Measurements from ENCODE around the gene SLC1A5. TPM values are rescaled to one million over a fixed set of nuclear protein-coding genes. Genes with fewer than 3 reads are reported as not detected.
A peak's percentile ranks its signal among the peaks of the same experiment; 100 is the strongest.
"Not testable (repeated sequence)": the region's sequence is repeated elsewhere in the genome, so short reads cannot be mapped to it uniquely, and the experiment has no call there.

Gene SLC1A5
- total RNA-seq, 3 donors from 2014 or later: 349 to 439 (median 369) TPM

DNA sequence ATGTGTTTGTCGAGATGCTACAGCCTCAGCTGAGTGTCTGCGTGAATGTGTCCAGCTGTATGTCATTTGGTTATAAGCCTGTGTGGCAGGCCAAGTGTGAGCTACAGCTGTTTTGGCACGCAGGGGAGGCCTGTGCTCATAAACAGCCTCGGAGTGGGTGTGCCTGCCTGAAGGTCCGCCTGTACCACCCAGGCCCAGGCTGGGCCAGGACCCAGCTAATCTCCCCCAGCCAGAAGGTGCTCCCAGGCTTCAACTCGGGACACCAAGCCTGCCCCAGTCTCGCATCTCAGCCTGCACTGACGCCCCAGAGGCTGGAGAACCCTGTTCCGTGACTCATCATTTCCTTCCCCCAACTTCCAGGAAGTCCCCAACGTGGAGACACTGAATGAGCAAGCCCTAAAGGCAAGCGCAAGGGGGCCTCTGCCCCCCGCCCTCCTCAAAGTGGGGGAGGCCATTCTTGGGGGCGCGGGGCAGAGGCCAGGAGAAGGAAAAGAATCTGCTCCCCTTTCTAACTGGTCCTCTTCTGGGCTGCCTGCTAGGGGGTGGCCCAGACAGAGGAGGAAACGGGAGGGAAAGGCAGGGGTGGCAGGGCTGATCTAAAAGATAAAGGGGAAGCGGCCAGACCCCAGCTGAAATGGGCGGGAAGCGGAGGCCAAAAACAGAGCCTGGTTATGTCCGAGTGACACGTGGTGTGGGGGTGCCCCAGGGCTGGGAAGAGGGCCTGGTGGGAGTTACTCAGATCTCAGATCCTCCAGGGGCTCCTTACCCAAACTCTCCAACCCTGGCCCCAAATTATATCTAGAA, 2.0 kb downstream of the SLC1A5 start:
- peak overlapping the region; percentile 98 for H3K4me3 Mint-ChIP-seq
- H3K4me1 Mint-ChIP-seq (ENCODE audit: low read depth): peaks cover 46% of the 10 kb centered on the region
- DNase-seq: peak; percentile 83
- peak; percentile 67 to 68 for ATAC-seq
- peaks cover 50% of the 10 kb centered on the region for H3K36me3 Mint-ChIP-seq (ENCODE audit: insufficient read depth)
- no peaks in the 10 kb centered on the region for H3K27me3 Mint-ChIP-seq (ENCODE audit: low read depth)
- no peaks in the 10 kb centered on the region for H3K9me3 Mint-ChIP-seq

DNA sequence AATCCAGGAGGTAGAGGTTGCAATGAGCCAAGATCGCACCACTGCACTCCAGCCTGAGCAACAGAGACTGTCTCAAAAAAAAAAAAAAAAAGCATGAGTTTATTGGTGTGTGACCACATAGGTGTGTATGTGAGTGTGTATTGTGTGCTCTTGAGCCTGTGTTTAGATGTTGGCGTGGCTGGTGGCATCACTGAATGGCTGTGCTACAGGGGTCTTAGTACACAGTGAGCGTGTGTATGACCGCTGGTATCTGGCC, 2.5 kb downstream of the SLC1A5 start:
- no peaks in the 10 kb centered on the region for H3K9me3 Mint-ChIP-seq
- peaks cover 51% of the 10 kb centered on the region for H3K36me3 Mint-ChIP-seq (ENCODE audit: insufficient read depth)
- no peaks in the 10 kb centered on the region for H3K27me3 Mint-ChIP-seq (ENCODE audit: low read depth)
- peaks cover 44% of the 10 kb centered on the region for H3K4me1 Mint-ChIP-seq (ENCODE audit: low read depth)
- H3K4me3 Mint-ChIP-seq: peak overlapping the region; percentile 98
- ATAC-seq: no peak
- DNase-seq: no peak

DNA sequence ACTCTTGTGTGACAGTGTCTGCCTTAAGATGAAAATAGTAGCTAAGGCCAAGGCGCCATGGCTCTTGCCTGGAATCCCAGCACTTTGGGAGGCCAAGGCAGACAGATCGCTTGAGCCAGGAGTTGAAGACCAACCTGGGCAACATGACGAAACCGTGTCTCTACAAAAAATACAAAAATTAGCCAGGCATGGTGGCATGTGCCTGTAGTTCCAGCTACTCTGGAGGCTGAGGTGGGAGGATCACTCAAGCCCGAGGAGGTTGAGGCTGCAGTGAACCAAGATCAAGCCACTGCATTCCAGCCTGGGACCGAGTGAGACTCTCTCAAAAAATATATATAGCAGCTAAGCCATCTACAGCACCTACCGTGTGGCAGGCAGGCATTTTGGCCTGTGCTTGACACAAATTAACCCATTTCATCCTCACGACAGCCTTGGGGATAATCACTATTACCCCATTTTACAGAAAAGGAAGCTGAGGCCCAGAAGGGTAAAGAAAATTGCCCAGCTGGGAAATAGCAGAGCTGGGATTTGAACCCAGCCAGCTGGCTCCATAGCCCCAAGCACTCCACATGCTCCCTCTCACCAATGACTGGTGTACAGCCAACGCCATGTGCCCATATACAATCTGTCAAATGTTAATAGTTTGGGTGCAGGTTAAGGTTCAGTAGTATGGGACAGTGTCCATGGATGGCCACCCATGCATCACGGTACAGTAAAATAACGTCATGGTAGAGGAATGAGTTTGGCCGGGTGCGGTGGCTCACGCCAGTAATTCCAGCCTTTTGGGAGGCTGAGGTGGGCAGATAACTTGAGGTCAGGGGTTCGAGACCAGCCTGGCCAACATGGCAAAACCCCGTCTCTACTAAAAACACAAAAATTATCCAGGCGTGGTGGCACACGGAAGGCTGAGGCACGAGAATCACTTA, 3.1 kb downstream of the SLC1A5 start:
- no peaks in the 10 kb centered on the region for H3K9me3 Mint-ChIP-seq
- DNase-seq: no peak
- peaks cover 51% of the 10 kb centered on the region for H3K36me3 Mint-ChIP-seq (ENCODE audit: insufficient read depth)
- H3K4me3 Mint-ChIP-seq: peak overlapping the region; percentile 98
- no peak for ATAC-seq
- H3K4me1 Mint-ChIP-seq (ENCODE audit: low read depth): peaks cover 44% of the 10 kb centered on the region
- H3K27me3 Mint-ChIP-seq (ENCODE audit: low read depth): no peaks in the 10 kb centered on the region

DNA sequence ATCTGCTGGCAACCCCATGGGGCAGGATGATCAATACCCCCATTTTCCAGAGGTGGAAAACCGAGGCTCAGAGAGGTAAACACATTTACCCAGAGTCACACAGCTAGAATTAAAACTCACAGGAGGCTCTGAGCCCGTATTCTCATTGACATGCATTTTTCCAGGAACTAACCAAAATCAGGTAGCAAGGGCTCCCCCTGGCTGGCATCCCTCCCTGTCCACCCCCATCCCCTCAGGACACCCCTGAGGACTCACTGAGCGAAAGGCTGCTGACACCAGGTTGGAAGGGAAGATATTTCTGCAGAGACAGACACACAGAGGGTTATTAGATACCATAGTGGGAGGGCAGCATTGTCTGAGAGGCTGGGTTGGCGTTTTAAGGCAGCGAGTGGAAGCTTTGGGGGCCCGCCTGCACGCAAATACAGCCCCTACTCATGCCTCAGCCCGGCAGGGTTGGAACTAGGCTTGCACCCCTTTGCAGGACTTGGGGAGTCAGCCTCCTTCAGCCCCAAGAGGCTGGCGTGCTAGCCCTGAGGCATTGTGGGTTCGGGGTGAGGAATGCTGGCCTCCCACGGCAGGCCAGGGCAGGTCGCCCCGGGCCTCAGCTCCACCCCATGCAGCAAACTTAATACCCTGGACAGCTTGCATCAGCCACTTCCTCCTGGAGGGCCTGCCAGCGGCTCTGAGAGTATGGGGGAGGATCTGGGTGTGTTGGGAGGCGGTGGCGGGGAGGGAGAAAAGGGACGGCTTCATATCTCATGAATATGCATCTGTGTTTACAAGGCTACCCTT, 3.9 kb downstream of the SLC1A5 start:
- Mint-ChIP-seq H3K27me3 (ENCODE audit: low read depth) (no peaks in the 10 kb centered on the region), H3K4me1 (ENCODE audit: low read depth) (peaks cover 40% of the 10 kb centered on the region), H3K4me3 (peak overlapping the region; percentile 98), H3K9me3 (no peaks in the 10 kb centered on the region), H3K36me3 (ENCODE audit: insufficient read depth) (peaks cover 52% of the 10 kb centered on the region)
- DNase-seq: peak; percentile 53
- peak; percentile 6 to 15 for ATAC-seq

DNA sequence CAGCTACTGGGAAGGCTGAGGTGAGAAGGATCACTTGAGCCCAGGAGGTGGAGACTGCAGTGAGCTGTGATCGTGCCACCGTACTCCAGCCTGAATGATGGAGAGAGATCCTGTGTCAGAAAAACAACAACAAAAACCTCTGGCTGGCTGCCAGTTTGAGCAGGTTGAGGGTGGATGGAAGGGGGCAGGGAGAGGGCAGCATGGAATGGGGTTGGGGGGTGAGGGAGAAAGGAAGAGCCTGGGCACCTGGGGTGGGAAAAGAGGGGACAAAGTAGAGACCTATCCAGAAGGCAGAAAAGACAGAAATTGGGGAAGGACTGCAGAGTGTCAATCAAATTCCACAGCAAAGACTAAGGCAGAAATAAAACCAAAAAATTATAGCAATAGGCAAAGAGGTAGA, 4.7 kb downstream of the SLC1A5 start:
- peaks cover 33% of the 10 kb centered on the region for H3K4me1 Mint-ChIP-seq (ENCODE audit: low read depth)
- no peak for ATAC-seq
- no peaks in the 10 kb centered on the region for H3K9me3 Mint-ChIP-seq
- DNase-seq: no peak
- no peaks in the 10 kb centered on the region for H3K27me3 Mint-ChIP-seq (ENCODE audit: low read depth)
- H3K4me3 Mint-ChIP-seq: peak overlapping the region; percentile 98
- peaks cover 56% of the 10 kb centered on the region for H3K36me3 Mint-ChIP-seq (ENCODE audit: insufficient read depth)

DNA sequence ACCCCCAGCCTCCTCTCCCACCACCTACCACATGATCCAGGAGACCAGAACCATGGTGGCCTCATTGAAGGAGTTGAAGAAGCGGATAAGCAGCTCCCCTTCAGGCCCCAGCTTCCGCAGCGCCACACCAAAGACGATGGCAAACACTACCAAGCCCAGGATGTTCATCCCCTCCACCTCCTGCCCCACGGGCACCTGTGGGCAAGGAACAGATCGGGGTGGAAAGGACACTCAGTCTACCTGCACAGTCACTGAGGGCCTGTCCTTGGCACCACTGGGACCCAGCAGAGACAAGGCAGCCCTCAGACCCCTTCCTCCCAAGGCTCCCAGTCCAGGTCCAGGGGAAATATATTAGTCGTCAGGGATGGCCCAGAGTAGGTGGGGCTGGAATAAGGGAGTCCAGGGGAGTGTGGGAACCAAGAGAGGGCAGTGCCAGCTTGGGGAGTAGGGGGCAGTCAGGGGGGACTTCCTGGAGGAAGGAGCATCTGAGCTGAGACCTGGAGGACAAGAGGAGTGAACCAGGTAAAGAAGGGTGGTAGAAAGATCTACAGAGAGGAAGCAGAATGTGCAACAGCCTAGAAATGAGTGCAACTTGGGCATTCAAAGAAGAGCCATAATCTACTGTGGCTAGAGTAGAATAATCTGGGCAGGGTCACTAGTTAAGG, 5.9 kb downstream of the SLC1A5 start:
- peak overlapping the region; percentile 98 for H3K4me3 Mint-ChIP-seq
- peaks cover 61% of the 10 kb centered on the region for H3K36me3 Mint-ChIP-seq (ENCODE audit: insufficient read depth)
- DNase-seq (no peak), ATAC-seq (no peak)
- H3K4me1 Mint-ChIP-seq (ENCODE audit: low read depth): peaks cover 33% of the 10 kb centered on the region
- H3K9me3 Mint-ChIP-seq: no peaks in the 10 kb centered on the region
- no peaks in the 10 kb centered on the region for H3K27me3 Mint-ChIP-seq (ENCODE audit: low read depth)

DNA sequence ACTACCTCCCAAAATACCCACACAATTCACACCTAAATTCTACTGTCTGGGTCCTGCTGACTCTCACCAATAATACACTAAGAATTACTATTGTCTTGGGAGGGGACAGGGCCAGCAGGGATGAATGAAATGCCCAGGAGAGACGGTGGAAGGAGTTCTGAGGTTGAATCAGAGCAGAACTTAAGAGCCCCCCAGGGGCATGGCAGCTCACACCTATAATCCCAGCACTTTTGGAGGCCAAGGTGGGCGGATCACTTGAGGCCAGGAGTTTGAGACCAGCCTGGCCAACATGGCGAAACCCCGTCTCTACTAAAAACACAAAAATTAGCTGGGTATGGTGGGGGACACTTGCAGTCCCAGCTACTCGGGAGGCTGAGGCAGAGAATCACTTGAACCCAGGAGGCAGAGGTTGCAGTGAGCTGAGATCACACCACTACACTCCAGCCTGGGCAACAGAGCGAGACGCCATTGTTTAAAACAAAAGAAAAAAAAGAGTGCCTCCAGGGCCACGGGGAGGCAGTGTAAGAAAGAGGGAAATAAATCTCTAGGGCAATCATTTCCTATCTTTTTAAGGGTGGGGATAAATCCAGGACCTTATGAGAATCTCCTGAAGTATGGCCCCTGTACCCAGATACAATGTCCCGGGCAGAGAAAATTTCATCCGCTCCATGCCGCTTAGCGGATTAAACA, 10.3 kb downstream of the SLC1A5 start:
- not testable (repeated sequence) for ATAC-seq; H3K4me3 Mint-ChIP-seq; DNase-seq; H3K9me3 Mint-ChIP-seq; H3K27me3 Mint-ChIP-seq (ENCODE audit: low read depth); H3K4me1 Mint-ChIP-seq (ENCODE audit: low read depth)
- H3K36me3 Mint-ChIP-seq (ENCODE audit: insufficient read depth): peaks cover 43% of the 10 kb centered on the region

DNA sequence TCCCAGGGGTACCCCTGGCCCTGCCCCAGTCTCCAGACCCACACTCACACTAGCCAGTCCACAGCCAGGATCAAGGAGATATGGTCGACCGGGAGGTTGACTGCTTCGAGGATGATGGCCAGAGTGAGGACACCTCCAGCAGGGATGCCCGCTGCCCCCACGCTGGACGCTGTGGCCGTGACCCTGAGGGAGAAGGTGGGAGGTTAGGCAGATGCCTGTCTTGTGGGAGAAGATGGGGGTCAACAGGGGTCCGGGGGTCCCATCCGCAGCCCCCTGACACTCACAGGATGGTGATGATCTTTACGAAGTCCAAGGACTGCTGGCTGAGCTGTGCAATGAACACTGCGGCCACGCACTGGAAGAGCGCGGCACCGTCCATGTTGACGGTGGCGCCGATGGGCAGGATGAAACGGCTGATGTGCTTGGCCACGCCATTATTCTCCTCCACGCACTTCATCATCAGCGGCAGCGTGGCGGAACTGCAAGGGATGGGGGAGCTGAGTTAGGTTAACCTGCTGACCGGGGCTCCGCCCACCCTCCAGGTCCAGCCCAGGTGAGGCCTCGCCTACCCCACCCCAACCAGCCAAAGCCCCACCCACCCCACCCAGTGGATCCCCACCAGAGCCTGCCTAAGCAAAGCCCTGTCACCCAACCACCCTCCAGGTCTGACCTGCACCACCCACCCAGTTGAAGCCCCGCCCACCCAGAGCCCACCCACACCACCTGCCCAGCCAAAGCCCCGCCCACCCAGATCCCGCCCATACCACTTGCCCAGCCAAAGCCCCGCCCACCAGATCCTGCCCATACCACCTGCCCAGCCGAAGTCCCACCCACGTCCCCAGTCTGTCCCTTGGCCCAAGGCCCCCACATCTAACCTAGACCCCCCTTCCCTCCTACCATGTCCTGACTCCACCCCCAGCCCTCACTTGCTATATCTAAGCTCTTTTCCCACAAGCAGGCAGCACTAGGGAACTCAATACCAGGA, 11.2 kb downstream of the SLC1A5 start:
- DNase-seq (no peak), ATAC-seq (no peak)
- no peaks in the 10 kb centered on the region for H3K27me3 Mint-ChIP-seq (ENCODE audit: low read depth)
- H3K9me3 Mint-ChIP-seq: no peaks in the 10 kb centered on the region
- H3K4me1 Mint-ChIP-seq (ENCODE audit: low read depth): peaks cover 3% of the 10 kb centered on the region
- no peak overlapping the region for H3K4me3 Mint-ChIP-seq
- H3K36me3 Mint-ChIP-seq (ENCODE audit: insufficient read depth): peaks cover 34% of the 10 kb centered on the region

DNA sequence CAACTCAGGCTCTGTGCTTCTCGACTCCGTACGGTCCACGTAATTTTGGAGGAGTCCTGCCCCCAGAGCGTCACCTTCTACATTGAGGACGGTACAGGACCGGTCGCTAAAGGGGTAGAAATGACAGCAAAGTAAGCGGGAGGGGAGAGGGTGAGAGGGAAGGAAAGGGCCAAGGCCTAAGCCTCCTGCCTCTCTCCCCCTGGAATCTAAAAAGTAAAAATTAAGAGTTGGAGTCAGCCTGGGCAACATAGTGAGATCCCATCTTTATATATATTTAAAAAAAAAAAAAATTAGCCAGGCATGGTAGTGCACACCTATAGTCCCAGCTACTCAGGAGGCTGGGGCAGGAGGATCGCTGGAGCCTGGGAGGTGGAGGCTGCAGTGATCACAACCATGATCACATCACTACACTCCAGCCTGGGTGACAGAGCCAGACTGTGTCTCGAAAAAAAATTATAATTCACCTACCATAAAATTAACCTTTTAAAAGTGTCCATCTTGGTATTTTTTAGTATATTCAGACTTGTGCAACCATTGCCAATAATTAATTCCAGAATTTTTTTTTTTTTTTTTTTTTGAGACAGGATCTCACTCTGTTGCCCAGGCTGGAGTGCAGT, 12.6 kb downstream of the SLC1A5 start:
- ATAC-seq (no peak), DNase-seq (no peak)
- Mint-ChIP-seq H3K4me3 (no peak overlapping the region), H3K9me3 (no peaks in the 10 kb centered on the region), H3K4me1 (ENCODE audit: low read depth) (peaks cover 2% of the 10 kb centered on the region), H3K36me3 (ENCODE audit: insufficient read depth) (peaks cover 27% of the 10 kb centered on the region), H3K27me3 (ENCODE audit: low read depth) (no peaks in the 10 kb centered on the region)

DNA sequence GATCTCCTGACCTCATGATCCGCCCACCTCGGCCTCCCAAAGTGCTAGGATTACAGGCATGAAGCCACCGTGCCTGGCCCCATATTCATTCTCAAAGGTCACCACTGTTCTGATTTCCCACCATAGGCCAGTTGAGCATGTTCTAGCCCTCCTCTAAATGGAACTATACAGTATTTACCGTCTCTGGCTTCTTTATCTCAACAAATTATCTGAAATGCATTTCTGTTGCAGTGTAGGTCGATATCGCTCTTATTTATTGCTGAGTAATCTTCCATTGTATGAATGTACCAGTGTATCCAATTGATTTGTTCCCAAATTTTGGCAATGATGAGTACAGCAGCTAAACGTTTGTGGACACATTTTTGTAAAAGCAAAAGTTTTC, 15.4 kb downstream of the SLC1A5 start:
- peaks cover 21% of the 10 kb centered on the region for H3K36me3 Mint-ChIP-seq (ENCODE audit: insufficient read depth)
- DNase-seq (no peak), ATAC-seq (no peak)
- no peak overlapping the region for H3K4me3 Mint-ChIP-seq
- H3K9me3 Mint-ChIP-seq: no peaks in the 10 kb centered on the region
- H3K27me3 Mint-ChIP-seq (ENCODE audit: low read depth): no peaks in the 10 kb centered on the region
- H3K4me1 Mint-ChIP-seq (ENCODE audit: low read depth): no peaks in the 10 kb centered on the region

DNA sequence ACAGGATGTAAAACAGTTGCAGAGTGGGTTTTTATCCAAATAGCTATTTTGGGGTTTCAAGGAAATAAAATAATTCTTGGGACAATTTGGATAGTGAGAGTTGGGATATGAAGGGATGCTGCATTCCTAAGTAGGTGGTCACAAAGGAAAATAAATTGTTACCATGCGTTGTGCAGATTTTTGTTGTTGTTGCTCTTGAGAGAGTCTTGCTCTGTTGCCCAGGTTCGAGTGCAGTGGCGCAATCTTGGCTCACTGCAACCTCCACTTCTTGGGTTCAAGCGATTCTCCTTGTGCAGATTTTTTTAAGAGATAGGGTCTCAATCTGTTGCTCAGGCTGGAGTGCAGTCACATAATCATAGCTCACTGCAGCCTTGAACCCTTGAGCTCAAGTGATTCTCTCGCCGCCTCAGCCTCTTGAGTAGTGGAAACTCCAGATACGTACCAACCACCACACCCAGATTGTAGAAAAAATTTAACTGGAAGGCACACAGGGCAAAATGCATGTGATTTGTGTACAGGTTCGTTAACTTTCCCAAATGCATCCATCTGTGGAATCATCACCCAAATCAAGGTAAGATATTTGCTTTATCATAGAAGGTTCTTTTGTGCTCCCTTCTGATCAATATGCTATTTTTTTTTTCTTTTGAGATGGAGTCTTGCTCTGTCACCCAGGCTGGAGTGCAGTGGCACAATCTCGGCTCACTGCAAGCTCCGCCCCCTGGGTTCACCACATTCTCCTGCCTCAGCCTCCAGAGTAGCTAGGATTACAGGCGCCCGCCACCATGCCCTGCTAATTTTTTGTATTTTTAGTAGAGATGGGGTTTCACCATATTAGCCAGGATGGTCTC, 16.0 kb downstream of the SLC1A5 start:
- no peaks in the 10 kb centered on the region for H3K9me3 Mint-ChIP-seq
- no peak for DNase-seq
- H3K36me3 Mint-ChIP-seq (ENCODE audit: insufficient read depth): peaks cover 17% of the 10 kb centered on the region
- H3K27me3 Mint-ChIP-seq (ENCODE audit: low read depth): no peaks in the 10 kb centered on the region
- ATAC-seq: no peak
- no peaks in the 10 kb centered on the region for H3K4me1 Mint-ChIP-seq (ENCODE audit: low read depth)
- no peak overlapping the region for H3K4me3 Mint-ChIP-seq

DNA sequence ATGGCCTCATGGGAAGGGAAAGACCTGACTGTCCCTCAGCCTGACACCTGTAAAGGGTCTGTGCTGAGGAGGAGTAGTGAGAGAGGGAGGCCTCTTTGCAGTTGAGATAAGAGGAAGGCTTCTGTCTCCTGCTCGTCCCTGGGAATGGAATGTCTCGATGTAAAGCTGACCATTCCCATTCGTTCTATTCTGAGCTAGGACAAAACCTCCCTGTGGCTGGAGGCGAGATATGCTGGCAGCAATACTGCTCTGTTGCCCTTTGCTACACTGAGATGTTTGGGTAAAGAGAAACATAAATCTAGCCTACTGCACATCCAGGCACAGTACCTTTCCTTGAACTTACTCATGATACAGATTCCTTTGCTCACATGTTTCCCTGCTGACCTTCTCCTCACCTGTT, 19.6 kb downstream of the SLC1A5 start:
- H3K4me3 Mint-ChIP-seq; H3K4me1 Mint-ChIP-seq (ENCODE audit: low read depth); DNase-seq; H3K36me3 Mint-ChIP-seq (ENCODE audit: insufficient read depth); H3K9me3 Mint-ChIP-seq; ATAC-seq; H3K27me3 Mint-ChIP-seq (ENCODE audit: low read depth): not testable (repeated sequence)

Data from activated T-cell treated with anti-CD3 and anti-CD28 coated beads, Interleukin-2, amount 50 U/mL, for 4 hours (primary cell).